Calu3 (cell line): ENCODE measurements around the gene COPS9. TPM values are rescaled to one million over a fixed set of nuclear protein-coding genes. Genes with fewer than 3 reads are reported as not detected.

Source experiments
- BruUV-seq: library from RNA; stranded (reverse); fragments of 400-500 nt; replicated peaks from 2 replicates; lab custom pipeline; 2021; lab: Mats Ljungman, UMichigan
- CTCF ChIA-PET: fragments of 300-600 bp; sonication (Branson Sonifier 250); formaldehyde crosslinking; loops from one replicate; lab custom pipeline; 2022; ENCODE audit warnings: antibody characterized with exemption; lab: Charles Lee
- DNase-seq: peaks from one replicate; pipeline ENCODE4 v3.0.0; 2022
- H3K27ac Mint-ChIP-seq: one replicate; pipeline ENCODE4 v1.8.0; 2022; ENCODE audit warnings: mixed read lengths; ENCODE audit not compliant: unreplicated experiment
- H3K27me3 Mint-ChIP-seq: one replicate; pipeline ENCODE4 v1.8.0; 2022; ENCODE audit warnings: mixed read lengths; ENCODE audit not compliant: unreplicated experiment
- H3K36me3 Mint-ChIP-seq: one replicate; pipeline ENCODE4 v1.8.0; 2022; ENCODE audit warnings: mild to moderate bottlenecking, moderate library complexity, mixed read lengths; ENCODE audit not compliant: insufficient read depth, unreplicated experiment
- H3K4me1 Mint-ChIP-seq: one replicate; pipeline ENCODE4 v1.8.0; 2022; ENCODE audit warnings: mild to moderate bottlenecking, low read depth, mixed read lengths; ENCODE audit not compliant: unreplicated experiment
- H3K4me3 Mint-ChIP-seq: one replicate; pipeline ENCODE4 v1.8.0; 2022; ENCODE audit warnings: mild to moderate bottlenecking, low read depth, moderate library complexity, mixed read lengths; ENCODE audit not compliant: unreplicated experiment
- H3K9me3 Mint-ChIP-seq: one replicate; pipeline ENCODE4 v1.8.0; 2022; ENCODE audit warnings: low read depth, mixed read lengths; ENCODE audit not compliant: unreplicated experiment
- CTCF ChIP-seq: fragments of 200-600 bp; IDR thresholded peaks from one replicate; pipeline ENCODE4 v1.8.0; 2022; ENCODE audit warnings: antibody characterized with exemption; ENCODE audit not compliant: unreplicated experiment
- intact Hi-C: fragments of 100-400 bp; cut with micrococcal nuclease; formaldehyde crosslinking; loops from one replicate; pipeline ENCODE4 v1.10.0; 2022; ENCODE audit not compliant: unreplicated experiment
- total RNA-seq: library from RNA; stranded (reverse); gene quantifications from 2 replicates; pipeline ENCODE4 v1.2.3, GENCODE V29; 2022

The COPS9 gene
- total RNA-seq, 1 experiment from 2014 or later, result 106 TPM

GRCh38 chr2:240159251-240159839, 23.2 kb upstream of the COPS9 start:
- intact Hi-C loops, result no loop called here
- no peaks in the 10 kb centered on the region for H3K9me3 Mint-ChIP-seq
- no peaks in the 10 kb centered on the region for H3K36me3 Mint-ChIP-seq
- no peak for DNase-seq
- BruUV-seq, result no TSS peak
- no peaks in the 10 kb centered on the region for H3K4me1 Mint-ChIP-seq
- H3K4me3 Mint-ChIP-seq, result no peak overlapping the region
- TF ChIP-seq CTCF, result no peak
- no peak overlapping the region for H3K27ac Mint-ChIP-seq
- peaks cover 68% of the 10 kb centered on the region for H3K27me3 Mint-ChIP-seq
- CTCF ChIA-PET, result no interaction called here

DNA sequence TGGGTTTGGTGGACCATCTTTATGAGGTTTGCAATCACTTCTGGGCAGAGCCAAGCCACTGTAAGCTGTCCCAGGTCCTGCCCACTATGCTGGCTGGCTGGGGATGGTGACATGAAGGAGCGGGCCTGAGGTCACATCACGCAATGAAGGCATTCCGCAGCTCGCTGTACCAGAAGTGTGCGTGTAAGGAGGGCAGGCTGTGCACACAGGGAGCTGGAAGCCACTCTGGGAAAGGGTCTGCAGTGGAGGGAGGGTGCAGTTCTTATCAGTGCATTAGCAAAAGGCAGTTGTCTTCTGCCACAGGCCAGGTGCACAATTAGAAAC, 21.0 kb upstream of the COPS9 start:
- H3K4me1 Mint-ChIP-seq, result no peaks in the 10 kb centered on the region
- TF ChIP-seq CTCF, result no peak
- no peak overlapping the region for H3K4me3 Mint-ChIP-seq
- H3K27me3 Mint-ChIP-seq, result peaks cover 70% of the 10 kb centered on the region
- no peaks in the 10 kb centered on the region for H3K36me3 Mint-ChIP-seq
- BruUV-seq, result no TSS peak
- H3K27ac Mint-ChIP-seq, result no peak overlapping the region
- CTCF ChIA-PET, result no interaction called here
- intact Hi-C loops, result no loop called here
- DNase-seq, result no peak
- peaks cover 5% of the 10 kb centered on the region for H3K9me3 Mint-ChIP-seq

DNA sequence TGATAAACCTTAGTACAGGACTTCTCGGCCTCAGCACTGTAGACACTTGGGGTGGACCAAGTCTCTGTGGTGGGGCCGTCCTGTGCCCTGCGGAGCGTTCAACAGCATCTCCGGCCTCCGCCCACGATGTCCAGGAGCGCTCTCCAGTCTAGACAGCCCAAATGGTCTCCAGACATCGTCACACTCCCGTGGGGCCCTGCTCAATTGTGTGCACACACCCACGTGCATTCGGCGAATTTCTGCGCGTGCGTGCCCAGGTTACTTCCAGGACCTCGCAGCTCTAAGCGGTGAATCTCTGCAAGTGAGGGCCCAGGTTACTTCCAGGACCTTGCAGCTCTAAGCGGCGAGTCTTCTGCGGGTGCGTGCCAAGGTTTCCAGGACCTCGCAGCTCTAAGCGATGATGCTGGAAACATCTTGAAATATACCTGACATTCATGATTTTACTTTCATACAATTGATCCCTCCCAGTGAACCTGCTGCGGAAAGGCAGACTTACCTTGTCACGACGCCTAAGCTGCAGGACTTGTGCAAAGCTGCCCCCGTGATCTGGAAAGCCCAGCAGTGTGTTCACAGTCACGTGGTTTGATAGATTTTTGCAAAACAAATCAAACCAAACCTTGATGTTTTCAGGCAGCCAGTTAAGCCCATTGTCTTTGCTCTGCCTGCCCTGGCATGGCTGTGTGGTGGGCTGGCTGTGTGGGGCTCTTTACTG, 20.5 kb upstream of the COPS9 start:
- BruUV-seq, result no TSS peak
- Mint-ChIP-seq H3K4me3 (no peak overlapping the region), H3K27me3 (peaks cover 73% of the 10 kb centered on the region), H3K36me3 (no peaks in the 10 kb centered on the region), H3K27ac (no peak overlapping the region), H3K9me3 (peaks cover 5% of the 10 kb centered on the region), H3K4me1 (no peaks in the 10 kb centered on the region)
- CTCF ChIA-PET, result no interaction called here
- DNase-seq, result no peak
- intact Hi-C loops, result no loop called here
- TF ChIP-seq CTCF, result no peak

DNA sequence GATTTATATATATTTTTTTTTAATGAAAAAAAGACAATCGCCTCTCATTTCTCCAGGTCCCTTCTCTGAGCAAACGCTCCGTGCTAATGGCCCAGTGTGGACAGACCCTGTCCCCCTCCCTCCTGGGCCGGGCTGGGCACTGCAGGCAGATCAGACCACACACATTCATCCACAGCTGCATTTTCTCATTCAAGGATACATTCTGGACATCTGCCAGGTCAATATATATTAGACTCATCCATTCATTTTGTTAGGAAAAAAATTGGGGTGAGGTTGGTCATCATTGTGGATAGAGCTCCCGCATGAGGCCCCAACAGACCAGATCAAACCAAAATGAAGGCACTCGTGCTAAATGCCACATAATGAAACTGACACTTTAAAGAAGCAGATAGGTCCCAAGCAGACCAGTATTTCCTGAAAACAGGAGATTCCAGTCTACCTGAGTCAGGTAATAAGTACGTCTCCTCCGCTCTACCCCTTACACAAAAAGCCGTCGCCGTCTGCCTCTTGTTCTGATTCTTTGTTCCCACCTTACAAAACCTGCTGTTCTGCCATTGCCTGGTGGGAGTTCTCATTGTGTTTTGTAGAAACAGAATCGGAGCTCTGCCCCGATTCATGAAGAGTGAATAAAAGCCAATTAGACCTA, 19.8 kb upstream of the COPS9 start:
- Mint-ChIP-seq H3K4me3 (no peak overlapping the region), H3K27ac (no peak overlapping the region), H3K4me1 (no peaks in the 10 kb centered on the region), H3K36me3 (no peaks in the 10 kb centered on the region), H3K27me3 (peaks cover 73% of the 10 kb centered on the region), H3K9me3 (peaks cover 5% of the 10 kb centered on the region)
- DNase-seq, result no peak
- intact Hi-C loops, result no loop called here
- no peak for TF ChIP-seq CTCF
- BruUV-seq, result no TSS peak
- CTCF ChIA-PET, result no interaction called here
